ENCODE measurements around the gene TMPRSS9. TPM values are rescaled to one million over a fixed set of nuclear protein-coding genes. Genes with fewer than 3 reads are reported as not detected.

TMPRSS9 gene
- total RNA-seq, 1 donor from 2014 or later: not detected

DNA sequence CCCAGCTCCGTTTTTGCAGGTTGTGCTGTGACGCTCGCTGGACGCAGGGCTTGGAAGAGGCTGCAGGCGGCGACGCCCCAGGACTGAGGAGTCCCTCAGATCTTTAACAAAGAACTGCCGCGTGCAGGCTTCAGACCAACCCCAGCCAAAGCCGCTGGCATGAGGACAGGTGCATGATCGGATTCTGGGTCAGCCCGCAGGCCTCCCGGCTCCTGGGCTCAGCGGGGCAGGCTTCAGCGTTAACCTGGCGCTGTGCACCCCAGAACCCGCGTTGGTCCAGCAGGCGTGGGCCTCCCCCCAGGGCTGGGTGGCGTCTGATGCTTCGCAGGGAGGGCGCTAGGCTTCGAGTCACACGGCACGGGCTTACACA lies 68.2 kb downstream of the TMPRSS9 start:
- no peak for DNase-seq (ENCODE audit: low read depth)
- peaks cover 4% of the 10 kb centered on the region for H3K36me3 ChIP-seq (ENCODE audit: control insufficient read depth, insufficient read depth, low read length)
- no peak overlapping the region for H3K4me3 ChIP-seq (ENCODE audit: low read depth, low read length)
- TF ChIP-seq, protein P1, sequence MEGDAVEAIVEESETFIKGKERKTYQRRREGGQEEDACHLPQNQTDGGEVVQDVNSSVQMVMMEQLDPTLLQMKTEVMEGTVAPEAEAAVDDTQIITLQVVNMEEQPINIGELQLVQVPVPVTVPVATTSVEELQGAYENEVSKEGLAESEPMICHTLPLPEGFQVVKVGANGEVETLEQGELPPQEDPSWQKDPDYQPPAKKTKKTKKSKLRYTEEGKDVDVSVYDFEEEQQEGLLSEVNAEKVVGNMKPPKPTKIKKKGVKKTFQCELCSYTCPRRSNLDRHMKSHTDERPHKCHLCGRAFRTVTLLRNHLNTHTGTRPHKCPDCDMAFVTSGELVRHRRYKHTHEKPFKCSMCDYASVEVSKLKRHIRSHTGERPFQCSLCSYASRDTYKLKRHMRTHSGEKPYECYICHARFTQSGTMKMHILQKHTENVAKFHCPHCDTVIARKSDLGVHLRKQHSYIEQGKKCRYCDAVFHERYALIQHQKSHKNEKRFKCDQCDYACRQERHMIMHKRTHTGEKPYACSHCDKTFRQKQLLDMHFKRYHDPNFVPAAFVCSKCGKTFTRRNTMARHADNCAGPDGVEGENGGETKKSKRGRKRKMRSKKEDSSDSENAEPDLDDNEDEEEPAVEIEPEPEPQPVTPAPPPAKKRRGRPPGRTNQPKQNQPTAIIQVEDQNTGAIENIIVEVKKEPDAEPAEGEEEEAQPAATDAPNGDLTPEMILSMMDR (IDR thresholded peaks at IDR 0.05; ENCODE audit: insufficient read depth, low read length, poor library complexity, severe bottlenecking): no peak
- H3K27me3 ChIP-seq (ENCODE audit: control insufficient read depth, insufficient read depth, low read length): no peaks in the 10 kb centered on the region

DNA sequence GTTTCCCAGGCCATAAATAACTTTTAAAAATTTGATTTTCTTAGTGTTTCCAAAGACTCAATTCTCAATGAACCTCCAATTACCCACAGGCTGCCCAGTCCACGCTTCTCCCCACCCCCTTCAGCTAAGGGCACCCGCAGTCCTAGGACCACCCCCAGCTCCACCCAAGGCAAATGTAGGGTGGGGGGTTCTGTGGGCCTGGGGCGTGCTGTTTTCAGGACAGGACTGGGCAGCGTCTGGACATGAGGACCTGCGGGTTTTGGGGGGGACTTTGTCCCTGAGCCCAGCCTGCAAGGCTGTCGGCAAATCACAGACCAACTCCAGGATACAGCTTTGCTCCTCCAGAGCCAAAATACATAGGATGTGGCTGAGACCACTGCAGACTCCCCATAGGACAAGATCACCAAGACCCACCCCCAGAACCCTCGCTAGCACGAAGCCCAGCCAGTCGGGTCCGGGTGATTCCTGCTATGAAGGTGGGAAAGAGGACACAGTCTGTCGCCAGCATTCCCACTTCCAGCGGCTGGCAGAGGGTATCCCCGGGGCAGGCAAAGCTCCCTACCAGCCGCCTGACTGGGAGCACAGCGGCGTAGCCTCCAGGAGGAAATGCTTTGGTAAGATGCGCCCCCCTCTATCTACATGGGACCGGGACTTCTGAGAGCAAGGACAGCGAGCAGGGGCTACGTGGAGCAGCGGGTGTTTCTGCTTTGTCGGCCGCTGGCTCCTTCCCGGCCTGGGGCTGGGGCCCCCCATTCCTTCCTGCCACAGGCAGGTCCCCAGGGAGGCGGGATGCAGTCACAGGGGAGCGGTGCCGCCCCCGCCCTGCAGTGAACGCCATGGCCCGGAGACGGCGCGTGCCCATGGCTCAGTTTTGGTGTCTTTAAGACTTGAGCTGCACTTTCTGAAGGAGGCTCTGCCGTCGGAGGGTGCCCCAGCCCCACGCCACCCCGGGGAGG lies 69.0 kb downstream of the TMPRSS9 start:
- no peaks in the 10 kb centered on the region for H3K27me3 ChIP-seq (ENCODE audit: control insufficient read depth, insufficient read depth, low read length)
- no peak overlapping the region for H3K4me3 ChIP-seq (ENCODE audit: low read depth, low read length)
- DNase-seq (ENCODE audit: low read depth): no peak
- TF ChIP-seq, protein P1 (IDR thresholded peaks at IDR 0.05; ENCODE audit: insufficient read depth, low read length, poor library complexity, severe bottlenecking): no peak
- H3K36me3 ChIP-seq (ENCODE audit: control insufficient read depth, insufficient read depth, low read length): peaks cover 4% of the 10 kb centered on the region

DNA sequence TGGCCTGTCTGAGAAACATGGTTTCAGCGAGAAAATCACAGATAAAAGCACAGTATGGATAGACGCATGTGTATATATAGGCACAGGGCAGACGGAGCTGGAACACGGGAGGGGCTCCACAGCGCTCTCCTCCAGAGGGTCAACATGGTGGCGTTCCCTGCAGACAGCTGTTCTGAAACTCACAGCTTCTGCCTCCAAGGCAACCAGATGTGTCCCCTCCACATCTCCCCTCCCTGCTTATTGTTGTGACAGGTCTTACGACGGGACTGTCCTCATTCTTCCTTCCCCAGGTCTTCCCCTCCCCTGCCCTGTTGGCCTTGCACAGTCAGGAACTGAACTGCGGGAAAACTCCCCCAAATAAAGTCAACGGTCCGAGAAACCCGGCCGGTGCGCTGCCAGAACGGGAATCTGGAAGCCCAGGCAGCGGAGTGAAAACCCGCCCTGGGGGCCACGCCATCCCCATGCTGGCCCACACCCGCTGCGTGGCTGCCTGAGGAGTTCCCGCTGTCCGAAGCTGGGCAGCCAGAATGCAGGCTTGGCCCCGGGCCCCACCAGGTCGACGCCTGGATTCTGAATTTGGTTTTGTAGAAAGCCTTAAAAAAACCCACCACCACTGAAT lies 70.0 kb downstream of the TMPRSS9 start:
- TF ChIP-seq, protein P1 (IDR thresholded peaks at IDR 0.05; ENCODE audit: insufficient read depth, low read length, poor library complexity, severe bottlenecking): no peak
- peaks cover 4% of the 10 kb centered on the region for H3K36me3 ChIP-seq (ENCODE audit: control insufficient read depth, insufficient read depth, low read length)

DNA sequence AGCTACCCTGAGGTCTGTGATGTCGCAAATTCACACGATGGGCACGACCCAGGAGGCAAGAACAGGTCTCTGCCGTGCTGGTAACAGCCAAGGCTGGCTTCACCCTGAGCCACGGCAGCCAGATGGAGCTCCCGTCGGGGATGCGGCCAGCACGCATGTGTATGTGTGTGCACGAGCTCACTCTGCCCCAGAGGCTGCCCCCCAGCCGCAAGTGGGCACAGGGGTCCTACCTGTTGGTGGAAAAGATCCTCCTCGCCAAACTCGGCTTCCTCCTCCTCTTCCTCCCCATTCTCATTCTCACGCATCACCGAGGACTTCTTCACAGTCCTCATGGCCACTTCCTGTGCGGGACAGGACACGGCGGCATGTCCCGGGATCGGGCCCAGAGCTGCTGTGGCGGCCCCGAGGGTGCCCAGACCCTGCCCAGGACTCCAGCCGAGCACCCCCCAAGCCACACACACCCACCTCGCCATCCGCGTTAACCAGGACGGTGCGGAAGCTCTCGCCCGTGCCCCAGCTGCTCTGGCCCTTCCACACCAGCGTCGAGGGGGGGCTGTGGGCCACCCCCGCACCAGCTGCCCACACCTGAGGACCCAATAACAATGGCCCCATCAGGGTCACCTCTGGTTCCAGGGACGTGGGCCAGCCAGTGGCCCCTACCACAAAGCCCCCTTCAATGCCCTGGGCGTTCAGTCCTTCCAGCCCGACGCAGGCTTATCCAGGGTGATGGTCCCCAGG lies 71.4 kb downstream of the TMPRSS9 start:
- TF ChIP-seq, protein P1 (IDR thresholded peaks at IDR 0.05; ENCODE audit: insufficient read depth, low read length, poor library complexity, severe bottlenecking): no peak
- Histone ChIP-seq H3K4me3 (ENCODE audit: low read depth, low read length) (no peak overlapping the region), H3K27me3 (ENCODE audit: control insufficient read depth, insufficient read depth, low read length) (no peaks in the 10 kb centered on the region), H3K36me3 (ENCODE audit: control insufficient read depth, insufficient read depth, low read length) (peaks cover 2% of the 10 kb centered on the region)
- no peak for DNase-seq (ENCODE audit: low read depth)

More for the DNA sequence above, 70.0 kb downstream of the TMPRSS9 start:
- Histone ChIP-seq H3K4me3 (ENCODE audit: low read depth, low read length) (no peak overlapping the region), H3K27me3 (ENCODE audit: control insufficient read depth, insufficient read depth, low read length) (no peaks in the 10 kb centered on the region)
- no peak for DNase-seq (ENCODE audit: low read depth)

DNA sequence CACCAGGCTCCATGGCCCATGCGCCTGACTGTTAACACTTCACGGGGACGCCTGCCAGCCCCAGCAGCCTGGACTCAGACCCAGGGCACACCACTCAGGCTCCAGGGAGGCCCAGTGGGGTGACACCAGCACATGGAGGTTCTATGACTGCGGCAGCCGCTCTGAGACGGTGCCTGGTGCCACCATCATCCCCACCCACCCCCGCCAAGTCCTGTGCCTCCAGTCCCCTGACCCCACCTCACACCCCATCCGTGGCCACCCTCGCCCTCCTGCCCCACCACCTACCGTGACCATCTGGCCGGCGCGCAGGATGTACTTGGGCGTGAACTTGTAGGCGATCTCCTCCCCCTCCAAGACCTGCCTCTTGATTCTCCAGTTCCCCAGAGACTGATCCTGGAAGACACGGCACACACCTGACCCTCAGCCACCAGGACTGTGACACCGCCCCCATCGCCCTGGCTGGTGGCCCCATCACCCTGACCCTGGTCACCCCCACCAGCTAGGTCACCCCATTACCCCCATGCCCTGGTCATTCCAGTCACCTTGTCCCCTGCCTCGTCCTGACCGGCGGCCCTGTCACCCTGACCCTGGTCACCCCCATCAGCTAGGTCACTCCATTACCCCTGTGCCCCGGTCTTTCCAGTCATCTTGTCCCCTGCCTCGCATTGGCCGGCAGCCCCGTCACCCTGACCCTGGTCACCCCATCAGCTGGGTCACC lies 72.2 kb downstream of the TMPRSS9 start:
- Histone ChIP-seq H3K36me3 (ENCODE audit: control insufficient read depth, insufficient read depth, low read length) (peaks cover 2% of the 10 kb centered on the region), H3K27me3 (ENCODE audit: control insufficient read depth, insufficient read depth, low read length) (no peaks in the 10 kb centered on the region), H3K4me3 (ENCODE audit: low read depth, low read length) (no peak overlapping the region)
- TF ChIP-seq, protein P1 (IDR thresholded peaks at IDR 0.05; ENCODE audit: insufficient read depth, low read length, poor library complexity, severe bottlenecking): no peak
- no peak for DNase-seq (ENCODE audit: low read depth)
